Stimulated activated CD8-positive, alpha-beta memory T cell treated with anti-CD3 and anti-CD28 coated beads, Interleukin-4, amount 100 ng/mL, for 1 hour (primary cell): Measurements from ENCODE around the gene DYNC2I2.

ENCODE experiments used
- DNase-seq, 2 donors: peaks; one replicate each; pipeline ENCODE4 v3.0.0-alpha.2; 2020; ENCODE audit warnings: low read depth in 2 of 2, low spot score in 1 of 2

DYNC2I2 gene

GRCh38 chr9:128636556-128637530, 19.8 kb downstream of the DYNC2I2 start:
- no peak for DNase-seq

GRCh38 chr9:128636024-128636390, 20.6 kb downstream of the DYNC2I2 start:
- no peak for DNase-seq

GRCh38 chr9:128635266-128636023, 21.2 kb downstream of the DYNC2I2 start:
- DNase-seq: no peak

- no peak for DNase-seq
These were observed 21.9 kb downstream of the DYNC2I2 start for GRCh38 chr9:128634651-128635262.

GRCh38 chr9:128634111-128634510, 22.5 kb downstream of the DYNC2I2 start:
- DNase-seq: no peak

GRCh38 chr9:128633601-128634000, 23.0 kb downstream of the DYNC2I2 start:
- DNase-seq: no peak

GRCh38 chr9:128633057-128633456, 23.6 kb downstream of the DYNC2I2 start:
- no peak for DNase-seq

GRCh38 chr9:128632486-128632885, 24.2 kb downstream of the DYNC2I2 start:
- DNase-seq: no peak

GRCh38 chr9:128632066-128632465, 24.6 kb downstream of the DYNC2I2 start:
- DNase-seq: no peak

GRCh38 chr9:128631636-128632035, 25.0 kb downstream of the DYNC2I2 start:
- DNase-seq: no peak

- no peak for DNase-seq
These were observed 26.6 kb downstream of the DYNC2I2 start for GRCh38 chr9:128629852-128630545.

- no peak for DNase-seq
These were observed 27.5 kb downstream of the DYNC2I2 start for GRCh38 chr9:128629136-128629535.

- no peak for DNase-seq
These were observed 28.1 kb downstream of the DYNC2I2 start for GRCh38 chr9:128628471-128629048.

GRCh38 chr9:128627906-128628305, 28.7 kb downstream of the DYNC2I2 start:
- no peak for DNase-seq

GRCh38 chr9:128627127-128627715, 29.4 kb downstream of the DYNC2I2 start:
- no peak for DNase-seq

- DNase-seq: no peak
These were observed 30.5 kb downstream of the DYNC2I2 start for GRCh38 chr9:128626181-128626580.

- no peak for DNase-seq
These were observed 31.1 kb downstream of the DYNC2I2 start for GRCh38 chr9:128625391-128626146.

- no peak for DNase-seq
These were observed 32.1 kb downstream of the DYNC2I2 start for GRCh38 chr9:128624566-128624965.

- no peak for DNase-seq
These were observed 34.8 kb downstream of the DYNC2I2 start for GRCh38 chr9:128621730-128622455.
